Measurements from ENCODE around the gene VSIG10L.

The VSIG10L gene

DNA sequence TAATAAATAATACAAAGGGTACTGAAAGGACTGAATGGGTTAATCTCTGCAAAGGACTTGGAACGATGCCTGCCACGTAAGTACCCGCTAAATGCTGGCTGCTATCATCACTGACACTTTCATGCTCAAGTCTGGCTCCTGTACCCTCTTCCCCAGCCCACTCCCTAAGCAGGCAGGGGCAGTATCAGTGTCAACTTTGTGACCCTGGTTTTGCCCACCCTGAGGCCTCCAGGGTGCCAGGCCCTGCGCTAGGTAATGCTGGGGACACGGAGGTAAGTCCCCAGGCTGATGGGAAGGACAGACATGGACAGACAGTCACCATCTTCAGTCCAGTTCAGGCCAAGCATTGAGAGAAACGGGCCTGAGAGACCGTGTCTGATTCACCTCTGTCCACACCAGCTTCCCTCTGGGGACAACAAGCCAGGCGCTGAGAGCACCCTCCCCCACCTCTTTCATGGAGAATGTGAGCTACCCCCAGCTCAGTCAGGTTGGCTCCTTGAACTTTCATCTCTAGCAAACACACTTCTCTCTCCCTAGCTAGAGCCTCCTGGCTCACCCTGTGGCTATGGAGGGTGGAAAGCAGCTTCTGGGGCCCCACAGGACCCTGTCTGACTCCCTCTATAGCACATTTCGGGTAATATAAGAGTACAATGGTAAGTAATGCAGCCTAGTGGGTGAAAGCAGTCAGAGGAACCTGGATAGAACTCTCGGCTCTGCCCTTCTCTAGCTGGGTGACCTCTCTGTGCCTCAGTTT is 23.4 kb upstream of the VSIG10L start:
- no peak for DNase-seq

DNA sequence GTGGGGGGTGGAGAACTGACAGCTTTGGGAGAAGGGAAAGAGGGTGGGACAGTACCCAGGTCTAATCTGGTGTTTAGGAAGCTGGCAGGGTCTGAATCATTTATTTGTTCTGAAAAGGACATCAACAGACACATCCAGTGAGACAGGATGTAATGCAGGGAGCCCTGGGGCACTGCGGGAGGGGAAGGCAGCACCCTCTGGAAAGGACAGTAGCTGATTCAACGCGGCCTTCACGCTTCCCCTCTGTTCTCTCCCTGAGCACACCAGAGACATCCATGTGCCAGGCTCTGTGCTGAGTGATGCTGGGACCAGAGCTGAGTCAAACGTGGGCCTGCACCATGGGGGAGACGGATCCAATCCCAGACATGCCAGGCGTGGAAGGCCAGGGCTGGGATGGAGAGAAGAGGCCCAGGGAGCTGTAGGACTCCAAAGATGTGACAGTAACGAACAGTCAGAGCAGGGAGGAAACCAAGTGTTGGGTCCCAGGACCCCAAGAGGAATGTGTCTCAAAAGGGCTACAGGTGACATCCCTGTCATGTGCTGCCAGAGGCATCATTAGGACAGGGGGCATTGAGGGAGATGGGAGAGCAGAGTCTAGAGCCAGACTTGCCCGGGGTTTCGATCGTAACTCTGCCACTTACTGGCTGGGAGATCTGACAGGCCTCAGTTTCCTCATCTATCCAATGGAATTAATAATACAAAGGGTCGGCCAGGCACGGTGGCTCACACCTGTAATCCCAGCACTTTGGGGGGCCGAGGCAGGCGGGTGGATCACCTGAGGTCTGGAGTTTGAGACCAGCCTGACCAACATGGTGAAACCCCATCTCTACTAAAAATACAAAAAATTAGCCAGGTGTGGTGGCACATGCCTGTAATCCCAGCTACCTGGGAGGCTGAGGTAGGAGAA is 22.5 kb upstream of the VSIG10L start:
- DNase-seq: no peak

DNA sequence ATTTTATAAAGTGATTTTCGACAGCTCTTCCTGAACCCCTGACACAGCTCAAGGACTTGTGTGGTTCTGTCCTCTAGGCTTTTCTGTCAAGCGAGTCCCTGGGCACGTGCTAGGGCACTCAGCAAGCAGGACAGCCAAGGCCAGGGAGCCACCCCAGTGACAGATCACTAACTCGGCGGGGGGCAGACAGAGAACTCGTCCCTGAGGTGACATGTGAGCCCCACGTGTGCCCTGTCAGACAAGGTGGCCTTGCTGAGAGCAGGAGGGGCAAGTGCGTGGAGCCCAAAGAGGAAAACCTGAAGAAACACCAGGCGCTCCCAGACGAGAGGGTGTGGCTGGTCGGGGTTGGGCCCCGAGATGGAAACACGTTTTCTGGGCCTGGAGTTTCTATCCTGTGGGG is 19.3 kb upstream of the VSIG10L start:
- DNase-seq: no peak

DNA sequence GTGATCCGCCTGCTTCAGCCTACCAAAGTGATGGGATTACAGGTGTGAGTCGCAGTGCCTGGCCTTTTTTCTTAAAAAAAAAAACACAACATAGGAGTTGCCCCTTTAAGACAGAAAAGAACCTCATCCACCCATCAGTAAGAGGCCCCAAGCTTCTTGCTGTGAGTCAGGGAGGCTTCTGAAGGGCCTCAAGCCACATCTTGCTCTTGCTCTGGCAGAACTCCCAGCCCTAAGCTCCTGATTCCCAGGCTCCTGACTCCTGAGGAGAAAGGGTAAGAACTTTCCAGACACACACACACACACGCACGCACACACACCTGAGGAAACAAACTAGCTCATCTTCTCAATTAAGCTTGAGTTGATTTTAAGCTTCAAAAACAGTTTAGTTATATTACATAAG is 17.4 kb upstream of the VSIG10L start:
- DNase-seq: no peak

DNA sequence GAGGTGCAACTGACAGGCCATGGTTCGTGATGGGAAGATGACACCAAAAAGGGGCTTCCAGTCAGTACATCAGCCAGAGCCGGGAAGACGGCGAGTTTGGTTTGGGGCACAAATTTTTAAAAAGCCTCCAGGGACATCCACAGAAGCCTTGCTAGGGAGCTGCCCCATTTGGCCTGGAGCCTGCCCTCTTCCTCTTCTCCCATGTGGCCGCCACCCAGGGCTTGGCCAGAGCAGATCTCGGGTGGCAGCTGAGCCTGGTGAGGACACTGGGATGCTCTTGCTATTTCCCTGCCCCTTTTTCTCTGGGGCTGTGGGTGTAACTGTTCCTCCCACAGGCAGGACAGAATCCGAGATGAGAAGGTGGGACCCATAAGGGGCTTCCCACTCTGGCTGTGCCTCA is 16.0 kb upstream of the VSIG10L start:
- no peak for DNase-seq

DNA sequence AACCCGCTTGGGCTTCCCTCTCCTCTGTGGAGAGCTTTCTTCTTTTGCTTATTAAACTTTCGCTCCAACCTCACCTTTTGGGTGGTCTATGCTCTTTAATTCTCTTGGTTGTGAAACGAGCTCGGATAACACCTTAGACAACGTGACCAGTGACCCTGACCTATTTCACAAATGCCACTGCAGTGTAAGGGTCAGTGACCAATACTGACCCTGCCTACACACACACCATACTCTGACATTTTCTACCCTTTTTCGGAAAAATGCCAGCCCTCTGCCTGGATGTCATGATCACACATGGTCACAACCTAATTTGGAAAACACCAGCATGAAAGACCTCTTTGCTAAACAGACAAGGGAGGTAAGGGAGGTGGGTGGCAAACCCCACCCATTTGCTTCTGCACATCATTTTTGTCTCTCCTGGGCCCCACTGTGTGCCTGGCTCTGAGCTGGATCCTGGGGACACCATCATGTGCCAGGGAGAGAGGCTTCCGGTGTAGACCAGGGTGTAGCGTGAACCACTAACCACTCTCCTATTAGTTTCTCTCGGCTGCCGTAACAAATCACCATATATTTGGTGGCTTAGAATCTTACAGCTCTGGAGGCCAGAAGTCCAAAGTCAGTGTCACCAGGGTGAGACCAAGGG is 14.3 kb upstream of the VSIG10L start:
- no peak for DNase-seq

DNA sequence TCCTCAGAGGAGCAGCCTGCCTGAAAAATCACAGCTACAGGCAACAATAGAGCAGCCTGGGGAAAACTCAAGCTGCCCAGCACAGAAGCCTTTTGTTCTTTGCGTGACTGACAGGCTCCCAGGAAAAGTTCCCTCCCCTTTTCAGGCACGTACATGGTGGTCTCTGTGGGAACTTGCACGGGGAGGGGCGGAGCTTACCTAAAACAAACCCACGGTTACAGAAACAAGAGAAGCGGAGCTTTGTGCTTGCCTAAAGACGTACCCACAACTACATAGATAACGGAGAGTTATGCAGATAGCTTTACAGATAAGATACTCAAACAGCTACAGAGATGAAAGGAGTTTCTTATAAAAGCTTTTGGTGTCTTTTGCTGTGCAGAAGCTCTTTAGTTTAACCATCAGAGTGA is 12.8 kb upstream of the VSIG10L start:
- DNase-seq: no peak

DNA sequence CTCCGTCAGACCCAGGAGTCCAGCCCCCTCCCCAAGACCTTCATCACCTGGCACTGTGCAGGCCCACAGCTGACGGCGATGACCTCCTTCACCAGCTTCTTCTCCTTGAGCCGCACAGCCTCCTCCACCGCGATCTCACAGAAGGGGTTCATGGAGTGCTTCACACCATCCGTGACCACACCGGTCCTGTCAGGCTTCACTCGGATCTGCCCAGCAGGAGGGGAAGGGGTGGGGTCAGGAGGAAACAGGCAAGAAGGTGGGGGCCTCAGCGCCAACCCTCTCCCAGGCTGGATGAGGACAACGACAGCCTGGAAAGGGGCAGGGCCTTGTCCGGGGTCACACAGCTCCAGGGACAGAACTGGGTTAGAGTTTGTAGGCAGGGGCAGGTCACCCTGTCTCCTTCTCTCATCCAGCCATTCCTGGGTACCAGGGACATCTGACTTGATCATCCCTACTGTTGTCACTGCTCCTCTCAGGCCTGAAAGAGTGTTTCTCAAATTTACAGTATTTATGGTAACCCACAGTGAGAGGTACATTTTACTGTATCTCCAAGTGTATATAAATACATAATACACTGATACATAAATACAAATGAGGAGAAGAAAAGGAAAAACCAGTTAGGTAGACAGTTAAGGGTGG is 12.3 kb upstream of the VSIG10L start:
- DNase-seq: no peak

DNA sequence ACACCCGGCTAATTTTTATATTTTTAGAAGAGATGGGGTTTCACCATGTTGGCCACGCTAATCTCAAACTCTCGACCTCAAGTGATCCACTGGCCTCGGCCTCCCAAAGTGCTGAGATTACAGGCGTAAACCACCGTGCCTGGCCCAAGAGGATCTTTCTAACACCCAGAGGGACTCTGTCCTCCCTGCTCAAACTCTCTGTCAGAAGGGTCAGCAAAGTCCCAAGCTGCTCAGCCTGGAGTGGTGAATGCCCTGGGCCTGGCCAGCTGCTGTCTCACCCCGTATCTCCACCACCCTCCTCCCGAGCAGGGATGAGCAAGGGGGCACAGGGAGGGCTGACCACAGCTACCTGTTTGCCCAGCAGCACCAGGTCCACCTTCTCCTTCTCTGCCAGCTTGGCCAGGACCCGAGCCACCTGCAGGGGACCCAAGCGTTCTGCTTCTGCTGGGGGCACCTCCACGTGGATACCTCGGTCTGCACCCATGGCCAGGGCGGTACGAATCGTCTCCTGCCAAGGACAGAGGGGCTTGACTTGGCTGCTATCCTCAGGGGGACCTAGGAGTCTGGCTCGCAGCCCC is 10.9 kb upstream of the VSIG10L start:
- no peak for DNase-seq

DNA sequence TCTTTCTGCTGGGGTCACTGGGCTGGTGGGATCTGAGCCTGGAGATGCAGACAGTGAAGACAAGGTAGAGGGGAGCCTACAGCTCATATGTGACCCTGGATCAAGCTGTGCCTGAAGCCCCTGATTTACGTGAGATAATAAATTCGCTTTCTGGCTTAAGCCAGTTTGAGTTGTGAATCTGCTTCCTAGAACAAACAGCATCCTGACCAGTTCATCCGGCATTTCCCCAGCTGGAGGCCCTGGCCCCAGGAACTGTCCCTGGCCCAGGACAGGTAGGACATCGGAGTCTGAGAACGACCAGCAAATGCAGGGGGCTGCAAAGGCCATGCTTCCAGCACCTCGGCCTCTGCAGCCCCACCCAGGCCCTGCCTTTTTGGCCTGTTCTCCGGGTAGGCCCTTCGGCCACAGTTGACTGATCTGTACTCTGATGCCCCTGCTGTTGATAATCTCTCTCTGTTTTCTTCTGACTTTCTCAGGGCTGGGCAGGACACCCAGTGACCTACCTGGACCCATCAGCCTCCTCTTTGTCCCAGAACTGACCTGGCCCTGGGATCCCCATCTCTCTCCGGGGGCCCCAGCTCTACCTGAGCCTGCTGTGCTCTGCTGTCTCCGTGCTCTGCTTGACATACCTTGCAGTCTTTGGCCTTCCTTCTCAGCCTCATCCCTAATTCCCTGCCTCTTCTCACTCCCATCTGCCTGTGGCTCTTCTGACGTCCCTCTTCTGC is 9.5 kb upstream of the VSIG10L start:
- DNase-seq: no peak

DNA sequence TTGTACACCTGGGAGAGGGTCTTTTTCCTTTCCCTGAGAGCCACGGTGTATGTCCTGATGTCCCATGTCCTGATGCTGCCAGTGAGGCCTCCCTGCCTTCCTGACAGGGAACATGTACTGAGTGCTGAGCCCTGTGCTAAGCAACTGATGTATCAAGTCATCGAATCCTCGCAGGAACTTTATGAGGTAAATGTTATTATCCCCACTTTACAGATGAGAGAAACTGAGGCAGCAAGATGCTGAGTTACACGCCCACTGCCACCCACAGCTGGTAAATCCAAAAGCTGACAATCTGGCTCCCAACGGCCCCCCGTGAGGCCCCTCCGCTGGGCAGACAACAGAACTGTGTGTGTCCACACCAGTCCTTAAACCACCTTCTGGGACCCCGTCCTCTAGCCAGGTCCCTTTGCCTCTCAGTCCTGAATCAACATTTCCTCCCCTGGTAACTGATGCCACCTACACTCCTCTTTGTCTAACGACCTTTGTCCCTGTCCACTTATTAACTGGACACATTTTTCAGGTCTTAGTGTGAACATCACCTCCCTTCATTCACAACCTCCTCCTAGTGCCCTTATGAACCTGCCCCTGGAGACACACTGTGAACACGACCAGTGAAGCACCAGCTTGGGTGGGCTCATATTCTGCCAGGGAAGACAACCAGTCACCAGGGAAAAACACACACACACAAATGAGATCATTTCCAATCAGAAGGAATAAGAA is 5.4 kb upstream of the VSIG10L start:
- no peak for DNase-seq

DNA sequence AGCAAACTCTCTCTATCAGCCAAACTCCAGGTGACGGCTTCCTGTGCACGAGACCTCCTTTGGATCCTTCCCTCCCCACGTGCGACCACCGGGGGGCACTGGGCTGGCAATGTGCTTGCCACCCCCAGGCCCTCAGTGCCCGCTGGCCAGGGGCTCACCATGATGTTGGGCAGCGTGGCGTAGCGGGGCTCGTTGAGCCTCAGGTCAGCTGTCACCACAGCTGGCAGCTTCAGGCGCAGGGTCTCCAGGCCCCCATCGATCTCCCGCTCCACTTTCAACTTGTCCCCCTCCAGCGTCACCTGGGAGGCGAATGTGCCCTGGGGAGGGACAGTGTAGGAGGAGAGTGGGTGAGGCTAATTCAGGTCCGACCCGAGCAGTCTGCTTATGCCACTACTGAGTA is 4.8 kb upstream of the VSIG10L start:
- DNase-seq: no peak

DNA sequence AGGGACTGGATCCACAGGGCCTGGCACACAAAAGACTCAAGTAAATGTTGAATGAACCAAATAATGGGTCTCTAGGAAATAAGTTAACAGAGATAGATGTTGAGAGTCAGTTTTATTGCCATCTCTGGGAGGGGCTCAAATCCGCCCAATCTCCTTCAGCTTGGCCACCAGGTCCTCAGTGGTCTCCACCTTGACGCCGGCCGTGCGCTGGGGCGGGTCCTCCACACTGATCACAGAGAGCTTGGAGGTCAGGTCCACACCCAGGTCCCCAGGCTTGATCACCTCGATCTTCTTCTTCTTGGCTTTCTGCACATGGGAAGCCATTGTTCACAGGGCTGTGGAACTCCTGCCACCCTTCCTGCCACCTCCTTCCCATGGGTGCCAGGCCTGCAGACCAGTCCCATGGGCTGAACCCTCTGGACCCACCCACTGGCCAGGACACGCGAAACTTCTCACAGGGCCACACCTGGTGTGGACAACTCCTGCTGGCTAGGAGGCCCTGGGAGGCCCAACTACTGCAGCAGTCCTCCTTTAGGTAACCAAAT is 3.2 kb upstream of the VSIG10L start:
- DNase-seq: no peak

DNA sequence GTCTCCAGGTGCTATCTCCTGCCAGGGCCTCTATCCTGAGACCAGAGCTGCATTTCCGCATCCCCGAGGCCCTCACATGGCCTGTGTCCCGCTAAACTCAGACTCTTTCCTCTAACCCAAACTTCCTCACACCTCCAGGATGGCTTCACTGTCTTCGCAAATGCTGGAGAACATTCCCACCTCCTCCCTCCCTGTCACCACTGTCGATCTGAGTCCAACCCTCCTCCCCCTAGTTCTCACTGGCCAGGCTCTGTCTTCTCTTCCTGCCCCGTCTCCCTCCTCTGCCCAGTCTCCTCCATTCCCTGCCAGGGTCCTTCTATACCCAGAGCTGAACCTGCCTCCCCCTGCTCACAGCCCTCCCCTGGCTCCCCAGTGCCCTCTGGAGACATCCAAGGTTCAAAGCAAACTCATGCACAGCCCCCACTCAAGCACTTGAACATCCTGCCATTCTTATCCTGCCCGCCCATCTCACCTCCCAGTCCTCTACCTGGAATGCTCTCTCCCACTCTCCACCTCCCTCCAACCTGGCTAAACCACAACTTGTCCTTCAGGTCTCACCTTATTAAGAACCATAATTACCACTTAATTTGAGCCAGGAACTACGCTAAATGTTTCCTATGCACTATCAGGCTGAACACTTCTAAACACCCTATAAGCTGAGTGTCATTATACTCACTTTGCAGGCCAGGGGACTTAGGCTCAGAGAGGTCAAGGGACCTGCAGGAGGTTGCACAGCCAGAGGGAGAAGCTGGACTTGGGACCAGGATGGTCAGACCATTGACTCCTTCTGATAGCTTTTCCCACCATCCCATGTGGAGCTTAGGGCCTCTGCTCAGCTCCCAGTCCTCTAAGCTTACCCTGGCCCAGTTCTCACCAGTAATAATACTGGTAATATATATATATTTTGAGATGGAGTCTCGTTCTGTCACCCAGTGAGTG is 961 bp upstream of the VSIG10L start:
- no peak for DNase-seq

DNA sequence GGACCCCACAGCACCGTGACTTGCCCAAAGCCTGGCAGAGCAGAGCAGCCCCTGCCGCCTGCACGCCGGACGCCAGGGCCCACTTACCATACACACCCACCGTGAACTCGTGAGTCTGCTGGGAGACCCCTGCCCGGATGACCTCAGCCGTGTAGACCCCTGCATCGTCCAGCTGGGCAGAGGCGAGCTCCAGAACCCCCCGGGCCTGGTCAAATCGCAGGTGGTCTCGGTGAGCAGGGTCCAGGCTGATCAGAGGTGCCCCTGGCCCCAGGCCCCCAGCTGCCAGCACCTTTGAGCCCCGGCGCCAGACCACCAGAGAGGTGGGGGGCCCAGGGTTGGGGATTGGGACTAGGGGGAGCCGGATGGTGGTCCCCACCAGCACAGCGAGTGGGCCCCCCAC is 873 bp downstream of the VSIG10L start:
- DNase-seq: no peak

DNA sequence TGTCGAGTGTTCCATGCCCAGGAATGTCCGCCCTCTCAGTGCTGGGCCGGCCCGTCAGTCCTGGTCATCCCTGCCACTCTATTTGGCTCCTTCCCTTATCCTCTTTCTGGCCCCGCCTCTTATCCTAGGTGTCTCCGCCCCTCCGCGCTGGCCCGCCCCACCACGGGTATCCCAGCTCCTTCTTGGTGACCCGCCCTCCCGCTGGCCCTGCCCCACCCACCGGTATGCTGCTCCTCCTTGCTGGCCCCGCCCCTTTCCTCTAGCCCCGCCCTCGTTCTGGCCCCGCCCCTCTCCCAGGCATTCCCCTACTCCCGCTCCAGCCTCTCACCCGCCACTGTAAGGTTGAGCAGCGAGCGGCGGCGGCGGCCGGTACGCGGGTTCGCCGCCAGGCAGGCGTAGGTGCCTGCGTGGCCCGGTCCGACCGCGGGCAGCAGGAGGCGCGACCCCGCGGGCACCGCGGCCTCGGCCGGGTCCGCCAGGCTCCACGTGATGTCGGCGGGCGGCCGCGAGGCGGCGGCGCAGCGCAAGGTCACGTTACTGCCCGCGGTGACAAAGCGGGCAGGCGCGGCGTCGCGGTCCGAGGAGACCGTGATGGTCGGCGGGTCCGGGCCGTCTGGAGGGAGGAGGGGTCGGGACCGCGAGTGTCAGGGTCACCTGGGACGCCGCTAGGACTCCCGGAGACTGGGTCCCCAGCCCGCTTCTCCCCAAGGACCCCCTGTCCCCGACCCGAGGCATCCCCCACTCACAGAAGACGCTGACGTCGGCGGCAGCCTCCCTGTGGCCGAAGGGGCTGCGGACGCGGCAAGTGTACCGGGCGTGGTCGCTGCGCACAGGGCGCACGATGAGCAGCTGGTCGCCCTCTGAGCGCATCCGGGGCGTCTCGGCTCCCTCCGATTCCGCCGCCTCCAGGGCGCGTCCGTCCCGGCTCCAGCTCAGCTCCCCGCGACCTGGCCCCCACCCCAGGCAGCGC is 2.0 kb downstream of the VSIG10L start:
- peak; percentile 64 to 92 (median 80) for DNase-seq

DNA sequence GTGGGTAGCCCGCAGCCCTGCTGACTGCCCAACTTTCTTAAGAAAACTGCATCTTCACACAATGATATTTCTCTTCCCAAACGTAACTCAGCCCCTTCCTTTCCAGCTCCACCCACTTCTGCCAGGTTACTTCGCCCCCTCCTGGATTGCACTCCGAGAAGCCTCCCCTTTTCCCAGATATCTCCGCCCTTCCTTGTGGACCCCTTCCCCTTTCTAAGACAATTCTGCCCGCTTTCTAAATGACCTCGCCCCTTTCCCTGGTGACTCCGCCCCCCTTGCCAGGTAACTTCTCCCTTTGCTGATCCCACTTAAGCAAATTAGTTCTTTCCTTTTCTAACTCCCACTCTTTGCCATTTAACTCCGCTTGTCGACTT is 2.6 kb downstream of the VSIG10L start:
- DNase-seq: no peak

DNA sequence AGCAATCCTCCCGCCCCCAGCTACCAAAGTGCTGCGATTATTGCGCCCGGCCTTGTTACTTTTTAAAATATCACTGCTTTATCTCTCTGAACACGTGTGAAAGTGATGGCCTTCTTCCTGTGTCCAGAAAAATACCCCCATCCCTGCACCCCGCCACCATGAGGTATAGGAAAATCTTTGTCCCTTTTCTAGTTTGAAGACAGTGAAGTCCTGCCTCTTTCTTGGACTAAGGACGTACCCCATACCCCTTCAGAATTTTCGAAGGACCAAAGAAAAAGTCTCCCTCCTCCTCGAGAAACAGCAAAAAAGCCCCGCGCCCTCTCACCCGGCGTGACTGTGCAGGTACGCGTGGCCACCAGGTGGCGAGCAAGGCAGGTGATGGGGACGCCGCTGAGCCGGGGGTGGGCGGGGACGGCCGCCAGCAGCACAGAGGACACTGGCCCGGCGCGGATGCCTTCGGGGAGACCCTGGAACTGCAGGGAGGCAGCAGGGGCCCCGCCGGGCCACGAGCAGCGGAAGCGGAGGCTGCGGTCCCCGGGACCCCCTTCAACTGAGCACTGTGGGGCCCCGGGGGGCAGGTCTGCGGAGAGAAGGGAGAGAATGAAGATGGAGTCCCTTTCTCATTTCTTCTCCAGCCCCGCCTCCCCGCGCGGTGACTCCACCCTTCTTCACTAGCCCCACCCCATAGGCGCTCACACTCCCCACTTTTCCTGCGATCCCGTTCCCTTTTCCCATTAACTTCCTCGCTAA is 3.2 kb downstream of the VSIG10L start:
- DNase-seq: peak; percentile 68 to 81 (median 78)
